HG02981 (cell line): ENCODE measurements around the gene FAM171A2.
"Not testable (repeated sequence)": the region's sequence is repeated elsewhere in the genome, so short reads cannot be mapped to it uniquely, and the experiment has no call there.

Experiments
- ATAC-seq: cut with Tn5 transposase; IDR thresholded peaks from one replicate; pipeline ENCODE4 v1.9.1; 2021; ENCODE audit warnings: mild to moderate bottlenecking, moderate library complexity; ENCODE audit not compliant: unreplicated experiment

The FAM171A2 gene

DNA sequence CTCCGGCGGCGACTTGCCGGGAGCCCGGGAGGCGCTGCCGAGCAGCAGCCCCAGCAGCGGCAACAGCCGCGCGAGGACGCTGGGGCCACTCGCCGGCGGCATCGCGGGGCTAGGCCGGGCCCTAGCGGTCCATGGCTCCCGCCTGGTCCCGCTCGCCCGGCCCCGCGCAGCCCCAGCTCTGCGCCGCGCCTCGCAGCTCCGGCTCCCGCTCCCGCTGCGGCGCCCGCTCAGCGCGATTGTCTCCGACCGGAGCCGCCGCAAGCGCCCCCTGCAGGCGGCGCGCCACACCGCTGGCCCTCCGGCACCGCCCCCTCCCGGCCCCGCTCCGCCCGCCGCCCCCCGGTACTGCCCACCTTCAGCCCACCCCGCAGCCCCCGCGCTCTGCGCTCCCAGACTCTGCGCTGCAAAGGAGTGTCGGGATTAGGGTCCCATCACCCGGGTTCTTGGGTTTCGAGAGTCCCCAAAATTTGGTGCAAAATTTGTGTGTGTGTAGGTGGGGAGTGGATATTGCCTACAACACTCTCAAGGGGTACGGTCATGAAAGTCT is at the start of gene FAM171A2:
FAM171A2 (minus strand) TSS at position 241 of the 547 bp plus-strand sequence; CDS start at position 102, 139 bp downstream.
- no peak for ATAC-seq

GRCh38 chr17:44409309-44410028 is 45.8 kb upstream of the FAM171A2 start:
- no peak for ATAC-seq

- no peak for ATAC-seq
These were observed 45.1 kb upstream of the FAM171A2 start for GRCh38 chr17:44408786-44409185.

- no peak for ATAC-seq
These were observed 39.0 kb upstream of the FAM171A2 start for GRCh38 chr17:44402564-44403172.

DNA sequence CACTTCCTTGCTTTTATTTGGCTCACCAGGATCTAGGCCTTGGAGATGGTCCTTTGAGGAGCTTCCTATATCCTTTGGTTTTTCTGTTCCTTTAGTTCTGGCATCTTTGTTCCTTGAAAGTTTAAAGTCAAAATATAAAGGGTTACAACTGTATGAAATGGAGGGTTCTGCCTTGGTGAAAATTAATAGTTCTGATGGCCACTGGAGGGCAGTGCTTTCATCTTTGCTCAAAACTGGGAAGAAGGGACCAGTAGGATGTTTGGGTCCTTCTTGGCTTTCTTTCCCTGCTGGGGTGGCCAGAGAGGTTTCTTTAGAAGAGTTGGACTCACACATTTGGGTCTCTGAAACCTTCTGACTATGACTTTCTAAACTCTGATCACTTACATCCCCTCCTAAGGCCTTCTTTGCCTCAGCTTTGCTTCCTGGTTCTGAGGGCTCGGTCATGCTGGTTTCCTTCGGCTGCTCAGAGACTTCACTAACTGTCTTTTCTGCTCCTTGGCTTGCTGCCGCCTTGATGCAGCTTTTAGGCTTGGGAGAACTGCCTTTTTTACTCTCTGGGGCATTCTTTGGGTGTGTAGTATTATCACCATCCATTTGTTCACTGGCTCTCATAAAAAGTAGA is 36.7 kb upstream of the FAM171A2 start:
- ATAC-seq = no peak

GRCh38 chr17:44398692-44399691 is 35.3 kb upstream of the FAM171A2 start:
- no peak for ATAC-seq

- no peak for ATAC-seq
These were observed 34.1 kb upstream of the FAM171A2 start for GRCh38 chr17:44397479-44398440.

- no peak for ATAC-seq
These were observed 33.3 kb upstream of the FAM171A2 start for GRCh38 chr17:44396946-44397345.

GRCh38 chr17:44394833-44395232 is 31.2 kb upstream of the FAM171A2 start:
- ATAC-seq = no peak

DNA sequence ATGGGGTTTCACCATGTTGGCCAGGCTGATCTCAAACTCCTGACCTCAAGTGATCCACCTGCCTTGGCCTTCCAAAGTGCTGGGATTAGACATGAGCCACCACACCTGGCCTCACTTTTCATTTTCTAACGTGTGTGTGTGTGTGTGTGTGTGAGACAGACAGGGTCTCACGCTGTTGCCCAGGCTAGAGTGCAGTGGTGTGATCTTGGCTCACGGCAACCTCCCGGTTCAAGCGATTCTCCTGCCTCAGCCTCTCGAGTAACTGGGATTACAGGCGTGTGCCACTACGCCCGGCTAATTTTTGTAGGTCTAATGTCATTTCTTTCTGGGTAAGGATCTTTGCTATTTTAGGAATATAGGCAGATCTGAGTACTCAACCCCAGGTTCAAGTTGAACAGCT is 30.5 kb upstream of the FAM171A2 start:
- ATAC-seq = not testable (repeated sequence)

- ATAC-seq = no peak
These were observed 26.7 kb upstream of the FAM171A2 start for GRCh38 chr17:44390250-44390870.

DNA sequence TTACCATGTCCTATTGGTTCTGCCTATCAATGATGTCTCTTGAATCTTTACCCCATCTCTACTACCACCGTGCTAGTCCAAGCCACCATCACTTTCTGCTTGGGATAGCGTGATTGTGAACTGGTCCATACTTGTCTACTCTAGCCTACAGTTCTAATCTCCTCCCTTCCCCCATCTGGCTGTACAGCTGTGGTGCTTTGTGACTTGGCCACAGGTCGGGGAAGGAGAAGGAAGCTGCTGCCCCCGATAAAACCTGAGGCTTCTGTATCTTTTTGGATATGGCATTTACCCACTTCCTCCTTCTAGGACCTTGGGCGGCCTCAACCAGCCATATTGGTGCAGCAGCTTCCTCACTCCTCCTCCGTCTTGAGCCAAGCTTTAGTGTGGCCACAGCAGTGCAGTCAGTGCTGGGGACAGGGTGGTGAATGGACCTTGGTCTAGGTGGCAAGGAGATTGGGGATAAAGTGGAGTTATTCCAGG is 26.1 kb upstream of the FAM171A2 start:
- ATAC-seq = no peak

GRCh38 chr17:44389281-44389680 is 25.6 kb upstream of the FAM171A2 start, which contains the start of gene ITGA2B:
Gene ITGA2B, minus strand, starts transcription at chr17:44389649. Its CDS starts 176 bp downstream, at chr17:44389473.
- no peak for ATAC-seq

GRCh38 chr17:44387804-44388203 is 24.2 kb upstream of the FAM171A2 start:
- ATAC-seq = no peak

DNA sequence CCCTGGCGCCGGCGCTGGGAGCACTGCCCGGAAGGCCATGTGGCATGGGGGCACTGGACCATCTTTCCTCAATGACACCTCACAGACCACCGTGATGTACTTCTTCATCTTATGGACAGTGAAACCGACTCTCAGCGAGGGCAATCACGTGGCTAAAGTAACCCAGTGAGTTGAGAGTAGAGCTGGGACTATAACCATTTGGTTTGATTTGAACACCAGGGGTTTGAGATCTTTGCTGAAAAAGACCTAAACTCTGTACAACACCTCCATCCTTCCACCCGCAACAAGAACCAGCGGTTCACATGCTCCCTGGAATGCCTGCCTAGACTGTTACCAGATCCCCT is 22.5 kb upstream of the FAM171A2 start:
- no peak for ATAC-seq

DNA sequence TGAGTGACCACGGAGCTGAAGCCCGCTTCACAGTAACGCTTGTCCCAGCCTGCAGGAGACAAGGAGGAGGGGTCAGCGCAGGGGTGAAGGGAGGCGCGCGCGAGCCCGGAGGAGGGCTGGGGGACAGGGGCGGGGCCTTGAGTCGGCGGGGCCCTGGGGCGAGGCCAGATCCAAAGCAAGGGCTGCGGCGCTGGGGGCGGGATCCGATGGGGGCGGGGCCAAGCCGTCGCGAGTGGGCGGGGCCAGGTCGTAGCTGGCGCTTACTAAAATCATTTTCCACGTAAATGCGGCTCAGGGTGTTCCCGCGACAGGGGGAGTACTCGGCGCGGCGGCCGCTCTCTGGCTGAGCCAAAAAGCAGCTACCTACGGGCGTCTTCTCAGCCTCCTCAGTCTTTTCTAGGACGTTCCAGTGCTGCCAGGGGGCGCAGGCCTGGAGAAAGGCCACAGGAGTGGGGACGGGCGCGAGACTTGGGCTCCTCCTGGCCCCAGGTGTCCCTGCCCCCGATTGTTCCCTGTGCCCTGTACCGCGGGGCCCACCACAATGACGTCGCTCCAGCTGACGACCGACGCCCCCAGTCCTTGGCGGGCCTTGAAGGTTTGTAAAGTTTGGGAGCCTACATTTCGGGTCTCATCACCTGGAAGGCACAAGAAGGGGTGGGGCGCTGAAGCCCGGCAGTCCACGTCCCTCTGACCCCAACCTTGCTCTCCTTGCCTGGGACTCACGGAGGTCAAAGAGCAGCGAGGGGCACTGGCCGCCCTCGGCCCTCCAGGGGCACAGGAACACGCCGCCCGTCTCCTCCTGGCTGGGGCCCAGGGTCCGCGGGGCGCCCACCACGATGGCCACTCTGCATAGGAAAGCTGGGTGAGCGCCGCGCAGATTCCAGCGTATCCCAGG is 21.9 kb upstream of the FAM171A2 start:
- ATAC-seq = no peak

- ATAC-seq = no peak
These were observed 21.2 kb upstream of the FAM171A2 start for GRCh38 chr17:44384823-44385286.
